ENCODE data around the gene VAV2. TPM values are rescaled to one million over a fixed set of nuclear protein-coding genes. Genes with fewer than 3 reads are reported as not detected.

VAV2 gene
- total and polyA plus RNA-seq, 4 donors = 4.9 to 26.4 (median 17.0) TPM

DNA sequence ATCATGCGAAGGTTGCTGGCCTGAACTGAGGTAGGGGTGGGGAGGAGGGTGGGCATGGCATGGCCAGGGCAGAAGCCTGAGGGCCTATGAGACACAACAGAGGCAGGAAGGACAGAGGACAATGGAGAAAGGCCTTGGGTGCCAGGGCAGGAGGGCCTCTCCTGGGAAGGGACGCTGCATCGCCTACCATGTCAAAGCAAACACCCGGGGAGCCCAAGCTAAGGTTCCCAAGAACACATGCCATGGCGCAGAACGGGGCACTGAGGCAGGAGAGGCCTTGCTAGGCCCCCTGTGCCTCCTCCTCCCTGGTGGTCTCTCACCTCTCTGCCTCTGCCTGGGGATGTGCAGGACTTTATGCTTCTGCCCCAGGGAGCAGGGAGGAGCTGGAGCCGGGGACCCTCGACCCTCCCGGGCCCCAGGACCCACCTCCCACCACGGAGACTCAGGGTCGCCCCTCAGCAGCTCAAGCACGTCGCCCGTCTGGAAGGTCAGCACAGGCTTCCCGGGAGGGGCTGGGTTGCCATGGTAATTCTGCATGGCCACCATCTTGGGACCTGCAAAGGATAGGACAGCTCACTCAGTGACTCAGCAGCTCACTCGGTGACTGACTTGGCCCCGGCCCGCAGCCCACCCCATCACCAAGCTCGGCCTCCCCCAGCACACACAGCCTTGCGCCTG lies 213.6 kb downstream of the VAV2 start:
- Histone ChIP-seq H3K9me3 (ENCODE audit: control insufficient read depth in 4 of 4, low read length in 3 of 4) (no peaks in the 10 kb centered on the region), H3K27me3 (ENCODE audit: control insufficient read depth in 4 of 4, insufficient read depth in 4 of 4, low read length in 3 of 4) (no peaks in the 10 kb centered on the region), H3K27ac (ENCODE audit: low read depth in 1 of 2, low read length in 2 of 2) (no peak overlapping the region), H3K36me3 (ENCODE audit: control insufficient read depth in 4 of 4, insufficient read depth in 3 of 4, low read depth in 1 of 4, low read length in 3 of 4) (peaks cover 19 to 72% (median 28%) of the 10 kb centered on the region in 4 donors), H3K4me3 (ENCODE audit: low read depth in 1 of 3, low read length in 3 of 3) (no peak overlapping the region), H3K9ac (ENCODE audit: low read depth in 1 of 2, low read length in 2 of 2) (no peak overlapping the region), H3K4me1 (ENCODE audit: control insufficient read depth in 4 of 4, insufficient read depth in 4 of 4, low read length in 3 of 4) (no peaks in the 10 kb centered on the region)
- TF ChIP-seq NR2F2 (IDR thresholded peaks at IDR 0.05) (no peak), RAD21 (IDR thresholded peaks at IDR 0.05) (no peak), YY1 (IDR thresholded peaks at IDR 0.05) (no peak), EGR1 (IDR thresholded peaks at IDR 0.05; ENCODE audit: low read depth in 2 of 2) (no peak), FOXA2 (IDR thresholded peaks at IDR 0.05) (no peak), JUND (IDR thresholded peaks at IDR 0.05) (no peak), MAX (IDR thresholded peaks at IDR 0.05) (no peak), FOXA1 (IDR thresholded peaks at IDR 0.05) (no peak)
- TF ChIP-seq, protein P1, sequence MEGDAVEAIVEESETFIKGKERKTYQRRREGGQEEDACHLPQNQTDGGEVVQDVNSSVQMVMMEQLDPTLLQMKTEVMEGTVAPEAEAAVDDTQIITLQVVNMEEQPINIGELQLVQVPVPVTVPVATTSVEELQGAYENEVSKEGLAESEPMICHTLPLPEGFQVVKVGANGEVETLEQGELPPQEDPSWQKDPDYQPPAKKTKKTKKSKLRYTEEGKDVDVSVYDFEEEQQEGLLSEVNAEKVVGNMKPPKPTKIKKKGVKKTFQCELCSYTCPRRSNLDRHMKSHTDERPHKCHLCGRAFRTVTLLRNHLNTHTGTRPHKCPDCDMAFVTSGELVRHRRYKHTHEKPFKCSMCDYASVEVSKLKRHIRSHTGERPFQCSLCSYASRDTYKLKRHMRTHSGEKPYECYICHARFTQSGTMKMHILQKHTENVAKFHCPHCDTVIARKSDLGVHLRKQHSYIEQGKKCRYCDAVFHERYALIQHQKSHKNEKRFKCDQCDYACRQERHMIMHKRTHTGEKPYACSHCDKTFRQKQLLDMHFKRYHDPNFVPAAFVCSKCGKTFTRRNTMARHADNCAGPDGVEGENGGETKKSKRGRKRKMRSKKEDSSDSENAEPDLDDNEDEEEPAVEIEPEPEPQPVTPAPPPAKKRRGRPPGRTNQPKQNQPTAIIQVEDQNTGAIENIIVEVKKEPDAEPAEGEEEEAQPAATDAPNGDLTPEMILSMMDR (IDR thresholded peaks at IDR 0.05; ENCODE audit: low read depth, low read length, missing input control) = no peak
- TF ChIP-seq, protein P2, sequence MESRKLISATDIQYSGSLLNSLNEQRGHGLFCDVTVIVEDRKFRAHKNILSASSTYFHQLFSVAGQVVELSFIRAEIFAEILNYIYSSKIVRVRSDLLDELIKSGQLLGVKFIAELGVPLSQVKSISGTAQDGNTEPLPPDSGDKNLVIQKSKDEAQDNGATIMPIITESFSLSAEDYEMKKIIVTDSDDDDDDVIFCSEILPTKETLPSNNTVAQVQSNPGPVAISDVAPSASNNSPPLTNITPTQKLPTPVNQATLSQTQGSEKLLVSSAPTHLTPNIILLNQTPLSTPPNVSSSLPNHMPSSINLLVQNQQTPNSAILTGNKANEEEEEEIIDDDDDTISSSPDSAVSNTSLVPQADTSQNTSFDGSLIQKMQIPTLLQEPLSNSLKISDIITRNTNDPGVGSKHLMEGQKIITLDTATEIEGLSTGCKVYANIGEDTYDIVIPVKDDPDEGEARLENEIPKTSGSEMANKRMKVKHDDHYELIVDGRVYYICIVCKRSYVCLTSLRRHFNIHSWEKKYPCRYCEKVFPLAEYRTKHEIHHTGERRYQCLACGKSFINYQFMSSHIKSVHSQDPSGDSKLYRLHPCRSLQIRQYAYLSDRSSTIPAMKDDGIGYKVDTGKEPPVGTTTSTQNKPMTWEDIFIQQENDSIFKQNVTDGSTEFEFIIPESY (IDR thresholded peaks at IDR 0.05) = no peak
- TF ChIP-seq, protein P3, sequence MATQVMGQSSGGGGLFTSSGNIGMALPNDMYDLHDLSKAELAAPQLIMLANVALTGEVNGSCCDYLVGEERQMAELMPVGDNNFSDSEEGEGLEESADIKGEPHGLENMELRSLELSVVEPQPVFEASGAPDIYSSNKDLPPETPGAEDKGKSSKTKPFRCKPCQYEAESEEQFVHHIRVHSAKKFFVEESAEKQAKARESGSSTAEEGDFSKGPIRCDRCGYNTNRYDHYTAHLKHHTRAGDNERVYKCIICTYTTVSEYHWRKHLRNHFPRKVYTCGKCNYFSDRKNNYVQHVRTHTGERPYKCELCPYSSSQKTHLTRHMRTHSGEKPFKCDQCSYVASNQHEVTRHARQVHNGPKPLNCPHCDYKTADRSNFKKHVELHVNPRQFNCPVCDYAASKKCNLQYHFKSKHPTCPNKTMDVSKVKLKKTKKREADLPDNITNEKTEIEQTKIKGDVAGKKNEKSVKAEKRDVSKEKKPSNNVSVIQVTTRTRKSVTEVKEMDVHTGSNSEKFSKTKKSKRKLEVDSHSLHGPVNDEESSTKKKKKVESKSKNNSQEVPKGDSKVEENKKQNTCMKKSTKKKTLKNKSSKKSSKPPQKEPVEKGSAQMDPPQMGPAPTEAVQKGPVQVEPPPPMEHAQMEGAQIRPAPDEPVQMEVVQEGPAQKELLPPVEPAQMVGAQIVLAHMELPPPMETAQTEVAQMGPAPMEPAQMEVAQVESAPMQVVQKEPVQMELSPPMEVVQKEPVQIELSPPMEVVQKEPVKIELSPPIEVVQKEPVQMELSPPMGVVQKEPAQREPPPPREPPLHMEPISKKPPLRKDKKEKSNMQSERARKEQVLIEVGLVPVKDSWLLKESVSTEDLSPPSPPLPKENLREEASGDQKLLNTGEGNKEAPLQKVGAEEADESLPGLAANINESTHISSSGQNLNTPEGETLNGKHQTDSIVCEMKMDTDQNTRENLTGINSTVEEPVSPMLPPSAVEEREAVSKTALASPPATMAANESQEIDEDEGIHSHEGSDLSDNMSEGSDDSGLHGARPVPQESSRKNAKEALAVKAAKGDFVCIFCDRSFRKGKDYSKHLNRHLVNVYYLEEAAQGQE (IDR thresholded peaks at IDR 0.05) = no peak
- 97% methylated on average over 20 of the region's 20 CpGs for WGBS
- no peak for DNase-seq (ENCODE audit: low spot score)

DNA sequence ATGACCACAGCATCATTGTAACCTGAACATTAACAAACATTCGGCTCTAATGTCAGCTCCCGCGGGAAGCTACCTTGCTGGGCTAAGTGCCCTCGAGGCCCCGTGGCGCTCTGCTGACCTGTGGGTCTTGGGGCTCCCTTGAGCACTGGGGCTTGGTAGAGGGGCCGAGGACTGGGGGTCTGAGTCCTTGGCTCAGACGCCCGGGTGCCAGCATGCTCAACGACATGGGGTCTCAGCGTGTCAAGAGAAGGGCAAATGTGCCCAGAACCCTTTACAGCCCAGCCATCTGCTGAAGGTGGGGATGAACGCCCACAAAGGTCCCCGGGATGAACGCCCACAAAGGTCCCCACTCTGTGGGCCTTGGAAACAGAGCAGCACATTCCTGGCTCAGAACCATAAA lies 214.3 kb downstream of the VAV2 start:
- Histone ChIP-seq H3K9ac (ENCODE audit: low read depth in 1 of 2, low read length in 2 of 2) (no peak overlapping the region), H3K4me1 (ENCODE audit: control insufficient read depth in 4 of 4, insufficient read depth in 4 of 4, low read length in 3 of 4) (no peaks in the 10 kb centered on the region), H3K27me3 (ENCODE audit: control insufficient read depth in 4 of 4, insufficient read depth in 4 of 4, low read length in 3 of 4) (no peaks in the 10 kb centered on the region), H3K27ac (ENCODE audit: low read depth in 1 of 2, low read length in 2 of 2) (no peak overlapping the region), H3K9me3 (ENCODE audit: control insufficient read depth in 4 of 4, low read length in 3 of 4) (no peaks in the 10 kb centered on the region), H3K36me3 (ENCODE audit: control insufficient read depth in 4 of 4, insufficient read depth in 3 of 4, low read depth in 1 of 4, low read length in 3 of 4) (peaks cover 19 to 72% (median 26%) of the 10 kb centered on the region in 4 donors), H3K4me3 (ENCODE audit: low read depth in 1 of 3, low read length in 3 of 3) (no peak overlapping the region)
- DNase-seq (ENCODE audit: low spot score) = no peak
- 95% methylated on average over 14 of the region's 14 CpGs for WGBS
- TF ChIP-seq, protein P1 (IDR thresholded peaks at IDR 0.05; ENCODE audit: low read depth, low read length, missing input control) = no peak
- TF ChIP-seq GABPA (IDR thresholded peaks at IDR 0.05 in 1 of 2, conservative IDR thresholded peaks at IDR 0.05 in 1 of 2) = no peak
- TF ChIP-seq JUND (IDR thresholded peaks at IDR 0.05) = no peak
- no peak for TF ChIP-seq HNF4A (conservative IDR thresholded peaks at IDR 0.05)
- TF ChIP-seq FOXA1 (IDR thresholded peaks at IDR 0.05) = no peak
- TF ChIP-seq, protein P3 (IDR thresholded peaks at IDR 0.05) = no peak
- TF ChIP-seq YY1 (IDR thresholded peaks at IDR 0.05) = no peak
- no peak for TF ChIP-seq RXRA (IDR thresholded peaks at IDR 0.05)
- TF ChIP-seq, protein P2 (IDR thresholded peaks at IDR 0.05) = no peak
- no peak for TF ChIP-seq RAD21 (IDR thresholded peaks at IDR 0.05)
